GM21528 (cell line): ENCODE results near the gene NTN1.

Experiments used
- ATAC-seq: cut with Tn5 transposase; IDR thresholded peaks from one replicate; pipeline ENCODE4 v1.9.1; 2021; ENCODE audit warnings: mild to moderate bottlenecking, moderate library complexity; ENCODE audit not compliant: unreplicated experiment, low FRiP score

NTN1 gene

DNA sequence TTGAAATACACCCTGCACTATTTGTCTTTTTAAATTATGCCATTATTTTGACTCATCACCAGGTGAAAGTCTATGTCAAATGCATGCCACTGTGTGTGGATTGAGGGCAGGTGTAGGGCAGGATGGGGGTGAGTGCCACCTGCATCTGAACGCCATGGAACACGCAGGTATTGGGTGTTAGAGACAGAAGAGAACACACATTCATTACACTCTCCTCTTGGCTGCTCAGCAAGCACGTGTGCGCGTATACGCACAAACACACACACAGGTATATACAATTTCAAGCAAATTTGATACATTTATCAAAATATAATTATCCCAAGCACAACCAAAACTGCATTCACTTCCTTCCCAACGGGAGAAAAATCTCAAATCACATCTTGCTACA is 268.9 kb downstream of the NTN1 start:
- ATAC-seq = no peak

DNA sequence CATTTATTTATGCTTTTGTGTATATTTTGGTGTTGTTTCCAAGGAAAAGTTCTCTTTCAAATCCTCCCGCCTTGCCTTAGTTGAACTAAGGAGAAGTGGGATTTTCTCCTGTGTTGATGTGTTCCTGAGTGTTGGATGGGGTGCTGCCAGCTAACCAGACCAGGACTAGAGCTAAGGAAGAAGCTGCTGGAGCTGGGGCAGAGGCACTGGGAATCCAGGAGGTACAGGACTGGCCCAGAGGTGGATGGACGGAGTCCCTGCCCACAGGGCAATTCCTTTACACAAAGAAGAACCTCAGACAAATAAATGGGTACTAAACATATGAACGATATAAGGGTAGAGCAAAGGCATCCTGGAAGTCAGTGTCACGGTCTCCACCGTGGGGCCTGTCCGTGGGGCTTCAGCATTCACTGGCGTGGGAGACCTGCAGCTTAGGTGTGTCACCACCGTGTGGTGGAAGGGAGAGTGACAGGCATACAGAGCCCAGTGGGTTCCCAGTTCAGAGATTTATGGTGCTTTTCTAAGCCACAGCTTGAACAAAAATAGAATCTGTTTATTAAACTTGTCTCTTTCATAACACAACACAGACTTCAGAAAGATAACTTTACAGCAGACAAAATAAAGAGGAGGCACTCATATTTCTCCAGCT is 270.7 kb downstream of the NTN1 start:
- ATAC-seq = no peak

DNA sequence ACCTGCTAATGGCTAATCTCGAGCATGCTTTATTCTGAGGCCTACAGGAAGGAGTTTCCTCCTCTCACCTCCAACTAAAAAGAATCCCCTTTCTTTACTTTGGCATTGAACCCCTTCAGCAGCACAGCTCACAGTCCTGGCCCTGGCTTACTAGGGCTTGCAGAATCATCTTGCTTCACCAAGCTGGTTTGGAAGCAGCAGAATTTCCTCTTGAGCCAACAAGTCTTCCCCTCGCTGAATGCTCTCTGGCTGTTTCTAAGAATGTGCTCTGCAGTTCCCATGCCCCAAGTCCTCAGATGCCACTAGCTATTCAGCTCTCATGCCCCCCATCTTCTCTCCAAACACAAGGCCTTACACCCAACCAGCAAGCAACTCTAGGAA is 271.2 kb downstream of the NTN1 start:
- ATAC-seq = no peak
